ENCODE measurements around the gene TBRG1. TPM values are rescaled to one million over a fixed set of nuclear protein-coding genes. Genes with fewer than 3 reads are reported as not detected.

Gene TBRG1
- total RNA-seq, 4 donors from 2014 or later = 25.4 to 61.0 (median 38.9) TPM

DNA sequence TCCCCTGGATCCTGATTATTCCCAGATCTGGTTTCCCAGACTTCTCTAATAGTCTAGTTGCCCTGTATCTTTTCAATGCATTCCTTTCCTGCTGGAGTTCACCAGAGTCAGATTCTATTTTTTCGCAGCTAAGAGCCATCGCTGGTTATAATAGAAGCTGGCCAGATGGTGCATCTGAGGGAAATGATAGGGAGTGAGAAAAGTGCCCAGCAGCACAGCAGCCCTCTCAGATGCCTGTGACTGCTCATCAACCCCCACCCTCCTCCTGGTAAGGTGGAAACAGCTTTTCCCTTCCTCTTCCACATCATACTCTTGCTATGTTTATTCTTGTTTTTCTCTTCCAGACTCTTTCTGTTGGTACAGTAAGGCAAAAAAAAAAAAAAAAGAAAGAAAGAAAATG lies 40.1 kb upstream of the TBRG1 start:
- H3K4me3 ChIP-seq = no peak overlapping the region
- DNase-seq = no peak
- TF ChIP-seq POLR2A (IDR thresholded peaks at IDR 0.05) = no peak
- TF ChIP-seq, protein P1, sequence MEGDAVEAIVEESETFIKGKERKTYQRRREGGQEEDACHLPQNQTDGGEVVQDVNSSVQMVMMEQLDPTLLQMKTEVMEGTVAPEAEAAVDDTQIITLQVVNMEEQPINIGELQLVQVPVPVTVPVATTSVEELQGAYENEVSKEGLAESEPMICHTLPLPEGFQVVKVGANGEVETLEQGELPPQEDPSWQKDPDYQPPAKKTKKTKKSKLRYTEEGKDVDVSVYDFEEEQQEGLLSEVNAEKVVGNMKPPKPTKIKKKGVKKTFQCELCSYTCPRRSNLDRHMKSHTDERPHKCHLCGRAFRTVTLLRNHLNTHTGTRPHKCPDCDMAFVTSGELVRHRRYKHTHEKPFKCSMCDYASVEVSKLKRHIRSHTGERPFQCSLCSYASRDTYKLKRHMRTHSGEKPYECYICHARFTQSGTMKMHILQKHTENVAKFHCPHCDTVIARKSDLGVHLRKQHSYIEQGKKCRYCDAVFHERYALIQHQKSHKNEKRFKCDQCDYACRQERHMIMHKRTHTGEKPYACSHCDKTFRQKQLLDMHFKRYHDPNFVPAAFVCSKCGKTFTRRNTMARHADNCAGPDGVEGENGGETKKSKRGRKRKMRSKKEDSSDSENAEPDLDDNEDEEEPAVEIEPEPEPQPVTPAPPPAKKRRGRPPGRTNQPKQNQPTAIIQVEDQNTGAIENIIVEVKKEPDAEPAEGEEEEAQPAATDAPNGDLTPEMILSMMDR (IDR thresholded peaks at IDR 0.05) = no peak
- intact Hi-C loops (cut with DNase I; ENCODE audit: low total_unique reads) = no loop called here
- no peaks in the 10 kb centered on the region for H3K4me1 ChIP-seq
- no peak overlapping the region for H3K27ac ChIP-seq
- H3K9me3 ChIP-seq = no peaks in the 10 kb centered on the region
- no peaks in the 10 kb centered on the region for H3K36me3 ChIP-seq
- no peaks in the 10 kb centered on the region for H3K27me3 ChIP-seq

DNA sequence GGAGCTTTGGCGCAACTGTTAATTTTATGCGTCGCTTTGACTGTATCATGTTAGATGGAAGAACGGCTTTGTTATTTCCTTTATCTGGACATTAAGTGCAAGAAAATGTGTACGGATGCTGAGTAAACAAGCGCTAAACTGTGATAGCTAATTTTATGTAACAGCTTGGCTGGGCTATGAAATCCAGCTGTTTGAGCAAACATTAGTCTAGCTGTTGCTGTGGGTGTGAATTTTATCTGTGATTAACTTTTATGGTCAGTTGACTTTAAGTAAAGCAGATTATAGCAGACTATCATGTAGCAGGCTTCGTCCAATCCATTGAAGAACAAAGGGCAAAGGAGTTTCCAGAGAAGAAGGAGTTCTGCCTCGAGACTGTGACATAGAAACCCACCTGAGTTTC lies 38.9 kb upstream of the TBRG1 start:
- H3K36me3 ChIP-seq = no peaks in the 10 kb centered on the region
- intact Hi-C loops (cut with DNase I; ENCODE audit: low total_unique reads) = no loop called here
- no peak overlapping the region for H3K4me3 ChIP-seq
- H3K9me3 ChIP-seq = no peaks in the 10 kb centered on the region
- no peak for DNase-seq
- no peaks in the 10 kb centered on the region for H3K4me1 ChIP-seq
- H3K27ac ChIP-seq = no peak overlapping the region
- no peaks in the 10 kb centered on the region for H3K27me3 ChIP-seq
- no peak for TF ChIP-seq POLR2A (IDR thresholded peaks at IDR 0.05)
- TF ChIP-seq, protein P1 (IDR thresholded peaks at IDR 0.05) = no peak

DNA sequence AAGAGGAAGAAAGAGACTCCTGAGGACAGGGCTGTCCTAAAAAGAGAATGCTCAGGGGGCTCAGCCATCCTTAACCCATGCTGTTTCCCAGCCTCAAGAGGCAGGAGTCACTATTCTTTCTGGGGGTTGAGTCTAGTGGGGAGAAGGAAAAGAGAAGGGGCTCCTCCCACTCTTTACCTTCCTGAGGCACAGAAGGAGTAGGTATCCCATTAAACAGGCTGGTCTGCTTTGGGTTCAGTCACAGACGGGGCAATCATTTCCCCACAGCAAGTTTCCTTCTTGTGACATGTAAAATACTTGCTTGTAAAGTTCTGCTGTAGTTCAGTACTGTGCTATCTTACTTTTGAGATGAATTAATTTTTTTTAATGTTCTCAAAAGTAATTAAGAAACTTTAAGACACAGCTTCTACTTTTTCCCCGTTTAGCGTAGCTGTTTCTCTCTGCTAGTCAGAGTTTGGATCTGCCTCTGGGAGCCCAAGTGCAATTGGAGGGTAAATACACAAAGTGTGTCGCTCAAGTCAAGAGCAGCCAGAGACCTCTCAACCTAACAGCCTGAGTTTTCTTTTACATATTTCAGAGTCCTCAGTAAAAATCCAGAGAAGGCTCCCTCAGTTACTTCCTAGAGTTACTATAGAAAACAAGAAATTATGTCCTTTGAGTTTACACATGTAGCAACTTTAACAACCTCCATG lies 37.8 kb upstream of the TBRG1 start:
- Histone ChIP-seq H3K27ac (no peak overlapping the region), H3K9me3 (no peaks in the 10 kb centered on the region), H3K4me1 (no peaks in the 10 kb centered on the region), H3K4me3 (no peak overlapping the region), H3K36me3 (no peaks in the 10 kb centered on the region), H3K27me3 (no peaks in the 10 kb centered on the region)
- no peak for TF ChIP-seq POLR2A (IDR thresholded peaks at IDR 0.05)
- TF ChIP-seq, protein P1 (IDR thresholded peaks at IDR 0.05) = no peak
- intact Hi-C loops (cut with DNase I; ENCODE audit: low total_unique reads) = no loop called here
- DNase-seq = no peak

DNA sequence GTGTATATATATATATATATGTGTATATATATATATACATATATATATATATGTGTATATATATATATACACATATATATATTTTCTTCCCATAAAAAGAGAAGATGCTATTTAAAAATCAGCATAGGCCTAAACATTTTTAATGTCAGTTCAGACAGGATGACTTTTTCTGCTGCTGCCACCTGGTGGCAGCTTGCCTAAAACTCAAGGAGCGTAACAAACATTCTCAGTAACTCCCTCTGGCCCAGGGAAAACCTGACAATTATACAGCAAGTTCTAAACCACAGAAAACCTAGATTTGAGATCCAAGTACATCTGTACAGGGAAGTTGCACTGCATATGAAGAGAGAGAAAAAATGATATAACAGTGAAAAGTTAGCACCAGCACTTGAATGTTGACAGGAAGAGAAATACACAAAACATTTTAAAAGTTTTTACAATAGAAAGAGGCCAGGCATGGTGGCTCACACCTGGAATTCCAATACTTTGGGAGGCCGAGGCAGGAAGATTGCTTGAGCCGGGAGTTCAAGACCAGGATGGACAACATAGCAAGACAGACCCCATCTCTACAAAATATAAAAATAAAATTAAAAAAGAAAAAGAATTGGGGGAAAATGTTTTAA lies 36.3 kb upstream of the TBRG1 start:
- peak in 1 of 2 donors; percentile 18 for DNase-seq
- Histone ChIP-seq H3K9me3 (no peaks in the 10 kb centered on the region), H3K36me3 (no peaks in the 10 kb centered on the region), H3K4me3 (no peak overlapping the region), H3K4me1 (no peaks in the 10 kb centered on the region), H3K27ac (no peak overlapping the region), H3K27me3 (no peaks in the 10 kb centered on the region)
- no peak for TF ChIP-seq POLR2A (IDR thresholded peaks at IDR 0.05)
- TF ChIP-seq, protein P1 (IDR thresholded peaks at IDR 0.05) = peak in 3 of 4 experiments; percentile 25 to 40 (median 36)
- intact Hi-C loops (cut with DNase I; ENCODE audit: low total_unique reads) = no loop called here

DNA sequence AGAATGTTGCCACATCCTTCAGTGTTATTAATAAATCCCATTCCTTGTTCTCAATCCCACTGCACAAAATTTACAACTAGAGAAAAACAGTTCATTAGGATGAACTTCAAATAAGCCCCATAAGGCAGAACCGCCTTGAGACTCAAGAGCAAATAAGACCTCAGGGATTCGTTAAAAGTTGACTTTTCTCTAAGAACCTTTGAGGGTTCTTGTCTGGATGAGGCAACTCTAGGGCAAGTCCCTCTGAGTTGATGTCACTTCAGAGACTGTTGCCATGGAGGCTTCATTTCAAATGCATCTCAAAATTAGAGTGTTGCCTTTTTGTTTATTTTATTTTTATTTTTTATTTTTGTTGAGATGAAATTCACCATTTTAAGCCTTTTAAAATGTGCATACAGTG lies 31.2 kb upstream of the TBRG1 start:
- H3K27ac ChIP-seq = no peak overlapping the region
- H3K27me3 ChIP-seq = peaks cover 0 to 5% of the 10 kb centered on the region in 2 donors
- no peaks in the 10 kb centered on the region for H3K9me3 ChIP-seq
- H3K4me3 ChIP-seq = no peak overlapping the region
- intact Hi-C loops (cut with DNase I; ENCODE audit: low total_unique reads) = no loop called here
- no peaks in the 10 kb centered on the region for H3K36me3 ChIP-seq
- no peak for TF ChIP-seq POLR2A (IDR thresholded peaks at IDR 0.05)
- TF ChIP-seq, protein P1 (IDR thresholded peaks at IDR 0.05) = no peak
- no peaks in the 10 kb centered on the region for H3K4me1 ChIP-seq
- no peak for DNase-seq

All from uterus (tissue), 4 donors.